Left lobe of liver (tissue), 2 donors: Measurements from ENCODE around the gene MTPN. TPM values are rescaled to one million over a fixed set of nuclear protein-coding genes. Genes with fewer than 3 reads are reported as not detected.

Source experiments
- ATAC-seq: fragments of 200-7000 bp; cut with Tn5 transposase; one replicate; pipeline ENCODE4 v1.9.1; 2020; ENCODE audit warnings: mild to moderate bottlenecking, moderate library complexity
- DNase-seq: peaks from one replicate; pipeline ENCODE4 v3.0.0-alpha.2; 2020; ENCODE audit warnings: low spot score
- total RNA-seq: library from RNA; stranded (reverse); gene quantifications from one replicate; pipeline ENCODE4 v1.2.1, GENCODE V29; 2021
- donor health status: DM: no; HTN: no; CAD: no; lungs with moderate emphysema.
- donor health status: DM: no; HTN: yes; CAD: no.

Gene MTPN
- total RNA-seq, 1 donor from 2014 or later, result 29.5 TPM

GRCh38 chr7:135899458-135900064 lies 77.6 kb downstream of the MTPN start:
- ATAC-seq (no peak), DNase-seq (no peak)

DNA sequence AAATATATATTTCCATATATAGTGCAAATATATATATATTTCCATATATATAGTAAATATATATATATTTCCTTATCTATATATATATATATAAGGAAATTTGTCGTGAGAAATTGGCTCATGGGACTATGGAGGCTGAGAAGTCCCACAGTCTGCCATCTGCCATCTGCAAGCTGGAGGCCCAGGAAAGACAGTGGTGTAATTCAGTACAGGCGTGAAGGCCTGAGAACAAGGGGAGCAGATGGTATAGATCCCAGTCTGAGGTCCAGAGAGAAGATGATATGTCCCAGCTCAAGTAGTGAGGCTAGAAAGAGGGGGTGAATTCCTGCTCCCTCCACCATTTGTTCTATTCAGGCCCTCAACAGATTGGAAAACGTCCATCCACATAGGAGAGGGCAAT lies 78.9 kb downstream of the MTPN start:
- DNase-seq, result no peak
- ATAC-seq, result no peak

DNA sequence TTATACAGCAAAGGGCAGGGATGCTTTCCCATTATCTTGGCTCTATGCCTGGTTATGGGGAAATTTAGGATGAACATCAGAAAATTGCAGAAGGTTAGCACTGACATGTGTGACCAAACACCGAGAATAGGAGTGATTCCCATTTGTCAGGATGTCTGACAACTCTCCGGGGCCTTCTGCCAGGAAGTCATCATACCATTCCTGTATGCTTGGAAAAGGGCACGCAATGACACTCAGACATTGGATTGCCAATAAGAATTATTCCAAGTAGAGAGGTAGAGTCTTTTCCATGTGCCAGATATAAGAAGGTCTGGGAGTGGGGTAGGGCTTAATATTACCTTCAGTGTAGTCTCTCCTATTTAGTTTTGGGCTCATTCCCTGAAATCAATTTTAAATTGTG lies 82.3 kb downstream of the MTPN start:
- no peak for ATAC-seq
- no peak for DNase-seq

- ATAC-seq (no peak), DNase-seq (no peak)
Measured at GRCh38 chr7:135889823-135890222, 87.3 kb downstream of the MTPN start.

DNA sequence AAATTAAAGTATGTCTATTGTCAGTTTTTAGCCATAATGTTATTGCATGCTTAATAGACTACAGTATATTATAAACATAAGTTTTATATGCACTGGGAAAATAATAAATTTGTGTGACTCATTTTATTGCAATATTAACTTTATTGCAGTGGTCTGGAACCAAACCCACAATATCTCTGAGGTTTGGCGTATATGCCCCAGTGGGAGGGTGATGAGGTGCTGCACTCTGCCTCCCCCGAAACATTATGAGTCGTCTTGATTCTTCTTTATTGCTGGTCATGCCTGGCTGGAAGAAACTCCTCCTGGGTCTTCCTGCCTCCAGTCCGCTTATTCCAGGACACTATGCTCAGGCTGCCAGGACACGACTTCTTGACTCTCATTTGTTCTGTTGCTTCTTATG lies 88.4 kb downstream of the MTPN start:
- no peak for DNase-seq
- ATAC-seq, result no peak

DNA sequence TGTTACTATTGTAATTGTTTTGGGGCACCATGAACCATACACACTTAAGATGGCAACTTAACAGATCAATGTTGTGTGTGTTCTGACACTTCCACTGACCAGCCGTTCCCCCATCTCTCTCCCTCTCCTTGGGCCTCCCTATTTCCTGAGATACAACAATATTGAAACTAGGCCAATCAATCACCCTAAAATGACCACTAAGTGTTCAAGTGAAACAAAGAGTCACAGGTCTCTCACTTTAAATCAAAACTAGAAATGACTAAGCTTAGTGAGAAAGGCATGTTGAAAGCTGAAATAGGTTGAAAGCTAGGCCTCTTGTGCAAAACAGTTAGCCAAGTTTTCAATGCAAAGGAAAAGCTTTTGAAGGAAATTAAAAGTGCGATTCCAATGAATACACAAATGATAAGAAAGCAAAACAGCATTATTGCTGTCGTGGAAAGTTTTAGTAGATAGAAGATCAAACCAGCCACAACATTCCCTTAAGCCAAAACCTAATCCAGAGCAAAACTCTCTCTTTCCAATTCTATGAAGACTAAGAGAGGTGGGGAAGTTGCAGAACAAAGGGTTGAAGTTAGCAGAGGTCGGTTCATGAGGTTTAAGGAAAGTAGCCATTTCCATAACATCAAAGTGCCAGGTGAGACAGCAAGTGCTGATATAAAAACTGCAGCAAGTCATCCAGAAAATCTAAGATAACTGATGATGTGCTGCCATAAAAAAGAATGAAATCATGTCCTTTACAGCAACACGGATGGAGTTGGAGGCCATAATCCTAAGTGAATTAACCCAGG lies 90.6 kb downstream of the MTPN start:
- ATAC-seq, result no peak
- DNase-seq, result no peak

DNA sequence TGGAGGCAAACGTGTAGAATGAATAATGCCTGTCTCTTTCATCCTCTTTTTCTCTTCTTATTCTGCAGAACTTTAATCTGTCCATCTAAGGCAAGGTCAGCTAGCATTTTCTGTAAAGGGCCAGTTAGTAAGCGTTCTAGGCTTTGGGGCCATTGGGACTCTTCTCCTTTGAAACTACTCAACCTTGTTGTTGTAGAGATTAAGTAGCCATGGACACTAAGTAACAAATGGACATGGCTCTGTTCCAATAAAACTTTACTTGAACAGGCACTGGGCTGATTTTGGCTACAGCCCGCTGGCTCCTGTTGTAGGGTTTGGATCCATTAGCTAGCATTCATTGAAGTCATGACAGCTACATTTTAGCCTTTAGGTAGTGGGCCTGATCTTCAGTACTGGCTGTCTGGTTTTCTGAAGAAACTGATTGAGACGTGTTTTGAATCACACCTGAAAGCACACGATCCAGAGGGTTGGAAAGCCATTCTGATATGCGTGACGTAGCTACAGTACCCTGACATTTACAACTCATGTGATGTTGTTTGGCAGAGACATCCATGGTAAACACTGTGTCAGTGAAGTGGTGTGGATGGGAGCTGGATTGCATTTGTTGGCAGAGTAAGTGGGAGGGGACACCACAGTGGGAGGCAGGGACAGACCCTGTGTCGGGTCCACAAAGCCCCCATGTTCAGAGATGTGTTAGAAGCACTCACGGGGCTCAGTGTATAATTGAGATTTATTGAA lies 92.5 kb downstream of the MTPN start:
- DNase-seq, result no peak

GRCh38 chr7:135879233-135879632 lies 97.9 kb downstream of the MTPN start:
- no peak for DNase-seq
- ATAC-seq, result no peak

More for the DNA sequence above, 92.5 kb downstream of the MTPN start:
- no peak for ATAC-seq

GRCh38 chr7:135878284-135878683 lies 98.9 kb downstream of the MTPN start:
- DNase-seq (no peak), ATAC-seq (no peak)

DNA sequence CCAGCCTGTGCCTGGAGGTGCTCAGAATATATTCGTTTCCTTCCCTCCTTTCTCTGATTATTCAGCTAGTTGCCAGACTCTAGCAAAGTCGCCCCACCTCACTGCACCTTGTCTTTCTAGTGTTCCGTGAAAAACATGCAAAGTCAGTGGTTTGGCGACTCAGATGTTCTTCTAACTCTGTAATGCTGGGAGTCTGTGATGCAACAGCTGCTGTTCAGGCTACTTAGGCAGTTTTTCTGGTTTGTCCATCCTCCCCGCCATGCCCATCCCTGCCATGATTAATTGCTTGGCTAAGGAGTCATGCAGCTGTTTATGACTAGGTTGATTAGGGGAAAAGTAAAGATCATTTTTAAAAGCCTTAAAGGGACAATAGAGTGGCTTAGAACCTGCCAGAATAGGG lies 99.4 kb downstream of the MTPN start:
- DNase-seq (no peak), ATAC-seq (no peak)

Other genes starting within 250 kb of the MTPN start
- gene SLC13A4, start 249.2 kb downstream of the MTPN start, total RNA-seq, result 0.35 TPM
- 4.8 TPM for gene FAM180A, start 228.5 kb downstream of the MTPN start, total RNA-seq